Islet precursor cell (in vitro differentiated cells): ENCODE data around the gene ANKRD11.
A peak's percentile ranks its signal among the peaks of the same experiment; 100 is the strongest.
"Not testable (repeated sequence)": the region's sequence is repeated elsewhere in the genome, so short reads cannot be mapped to it uniquely, and the experiment has no call there.

Experiments
- DNase-seq: peaks from one replicate; pipeline ENCODE4 v3.0.0-alpha.2; 2018

ANKRD11 gene

GRCh38 chr16:89376812-89377452 is 113.4 kb downstream of the ANKRD11 start:
- DNase-seq = no peak

GRCh38 chr16:89375686-89376085 is 114.7 kb downstream of the ANKRD11 start:
- no peak for DNase-seq

- DNase-seq = no peak
Measured at GRCh38 chr16:89375021-89375420, 115.3 kb downstream of the ANKRD11 start.

GRCh38 chr16:89374393-89374960 is 115.9 kb downstream of the ANKRD11 start:
- DNase-seq = peak; percentile 74

- peak; percentile 69 for DNase-seq
Measured at GRCh38 chr16:89373355-89374110, 116.8 kb downstream of the ANKRD11 start.

GRCh38 chr16:89371968-89372634 is 118.3 kb downstream of the ANKRD11 start:
- no peak for DNase-seq

- DNase-seq = no peak
Measured at GRCh38 chr16:89371386-89371785, 119.0 kb downstream of the ANKRD11 start.

GRCh38 chr16:89370601-89371000 is 119.8 kb downstream of the ANKRD11 start:
- no peak for DNase-seq

GRCh38 chr16:89370081-89370511 is 120.3 kb downstream of the ANKRD11 start:
- peak; percentile 89 for DNase-seq

- DNase-seq = no peak
Measured at GRCh38 chr16:89369266-89369895, 121.0 kb downstream of the ANKRD11 start.

- DNase-seq = no peak
Measured at GRCh38 chr16:89368604-89369249, 121.6 kb downstream of the ANKRD11 start.

- DNase-seq = no peak
Measured at GRCh38 chr16:89367538-89367915, 122.8 kb downstream of the ANKRD11 start.

GRCh38 chr16:89366561-89367537 is 123.5 kb downstream of the ANKRD11 start:
- DNase-seq = no peak

GRCh38 chr16:89365996-89366395 is 124.4 kb downstream of the ANKRD11 start:
- DNase-seq = no peak

GRCh38 chr16:89365044-89365467 is 125.3 kb downstream of the ANKRD11 start:
- DNase-seq = no peak

GRCh38 chr16:89364606-89365005 is 125.8 kb downstream of the ANKRD11 start:
- DNase-seq = no peak

- peak; percentile 95 for DNase-seq
Measured at GRCh38 chr16:89363621-89364393, 126.6 kb downstream of the ANKRD11 start.

- not testable (repeated sequence) for DNase-seq
Measured at GRCh38 chr16:89362540-89363223, 127.7 kb downstream of the ANKRD11 start.

- DNase-seq = no peak
Measured at GRCh38 chr16:89361751-89362539, 128.4 kb downstream of the ANKRD11 start.
